GM18508 (cell line): ENCODE results near the gene RRAS2.
"Not testable (repeated sequence)": the region's sequence is repeated elsewhere in the genome, so short reads cannot be mapped to it uniquely, and the experiment has no call there.

ENCODE experiments used
- ATAC-seq: cut with Tn5 transposase; IDR thresholded peaks from one replicate; pipeline ENCODE4 v1.9.1; 2021; ENCODE audit warnings: moderate number of reproducible peaks; ENCODE audit not compliant: insufficient read depth, unreplicated experiment

The RRAS2 gene

GRCh38 chr11:14358729-14359439 lies at the start of gene RRAS2:
TSS of gene RRAS2 (minus strand) at chr11:14359183. CDS start at chr11:14358870, 313 bp downstream.
- peak; percentile 46 for ATAC-seq

GRCh38 chr11:14408612-14409011 lies 49.6 kb upstream of the RRAS2 start:
- ATAC-seq = no peak

DNA sequence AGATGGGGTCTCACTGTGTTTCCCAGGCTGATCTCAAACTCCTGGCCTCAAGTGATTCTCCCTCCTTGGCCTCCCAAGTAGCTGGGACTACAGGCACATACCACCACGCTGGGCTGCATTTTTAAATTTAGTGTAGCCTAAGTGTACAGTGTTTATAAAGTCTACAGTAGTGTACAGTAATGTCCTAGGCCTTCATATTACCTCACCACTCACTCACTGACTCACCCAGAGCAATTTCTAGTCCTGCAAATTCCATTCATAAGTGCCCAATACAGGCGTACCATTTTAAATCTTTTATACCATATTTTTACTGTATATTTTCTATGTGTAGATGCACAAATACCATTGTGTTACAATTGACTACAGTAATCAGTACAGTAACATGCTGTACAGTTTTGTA lies 47.1 kb upstream of the RRAS2 start:
- not testable (repeated sequence) for ATAC-seq

DNA sequence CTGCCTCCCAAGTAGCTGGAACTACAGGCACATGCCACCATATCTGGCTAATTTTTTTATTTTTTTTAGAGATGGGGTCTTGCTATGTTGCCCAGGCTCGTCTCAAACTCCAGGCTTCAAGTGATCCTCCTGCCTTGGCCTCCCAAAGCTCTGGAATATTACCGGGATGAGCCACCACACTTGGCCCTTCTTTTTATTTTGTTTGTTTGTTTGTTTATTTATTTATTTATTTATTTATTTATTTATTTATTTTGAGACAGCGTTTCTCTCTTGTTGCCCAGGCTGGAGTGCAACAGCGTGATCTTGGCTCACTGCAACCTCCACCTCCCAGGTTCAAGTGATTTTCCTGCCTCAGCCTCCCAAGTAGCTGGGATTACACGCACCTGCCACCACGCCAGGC lies 44.5 kb upstream of the RRAS2 start:
- not testable (repeated sequence) for ATAC-seq

DNA sequence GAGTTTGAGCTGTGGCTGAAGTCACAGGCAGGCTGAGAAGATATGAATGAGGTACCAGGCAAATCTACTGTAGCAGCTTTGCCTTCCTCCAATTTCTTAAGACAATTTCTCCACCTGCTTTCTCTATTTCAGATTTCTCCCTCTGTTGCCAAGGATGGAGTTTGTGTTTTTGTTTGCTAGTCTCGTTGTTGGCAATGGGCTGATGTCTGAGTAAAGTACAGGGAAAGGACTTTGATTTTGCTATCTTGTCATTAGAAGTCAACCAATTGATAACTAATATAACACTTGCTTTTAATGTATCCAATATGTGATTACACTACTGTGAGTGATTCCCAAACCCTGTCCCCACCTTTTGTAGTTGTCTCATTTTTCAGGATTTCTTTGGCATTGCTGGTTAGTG lies 40.1 kb upstream of the RRAS2 start:
- no peak for ATAC-seq

DNA sequence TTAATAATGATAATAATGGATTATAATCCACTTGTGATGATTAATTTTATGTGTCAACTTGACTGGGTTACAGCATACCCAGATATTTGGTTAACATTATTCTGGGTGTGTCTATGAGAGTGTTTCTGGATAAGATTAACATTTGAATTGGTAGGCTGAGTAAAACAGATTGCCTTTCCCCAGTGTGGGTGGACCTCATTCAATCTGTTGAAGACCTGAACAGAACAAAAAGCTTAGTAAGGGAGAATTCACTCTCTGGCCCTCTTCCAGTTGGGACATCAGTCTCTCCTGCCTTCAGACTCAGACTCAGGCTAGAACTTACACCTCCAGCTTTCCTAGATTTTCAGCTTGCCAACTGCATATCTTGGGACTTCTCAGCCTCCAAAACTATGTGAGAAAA lies 37.3 kb upstream of the RRAS2 start:
- ATAC-seq = no peak

DNA sequence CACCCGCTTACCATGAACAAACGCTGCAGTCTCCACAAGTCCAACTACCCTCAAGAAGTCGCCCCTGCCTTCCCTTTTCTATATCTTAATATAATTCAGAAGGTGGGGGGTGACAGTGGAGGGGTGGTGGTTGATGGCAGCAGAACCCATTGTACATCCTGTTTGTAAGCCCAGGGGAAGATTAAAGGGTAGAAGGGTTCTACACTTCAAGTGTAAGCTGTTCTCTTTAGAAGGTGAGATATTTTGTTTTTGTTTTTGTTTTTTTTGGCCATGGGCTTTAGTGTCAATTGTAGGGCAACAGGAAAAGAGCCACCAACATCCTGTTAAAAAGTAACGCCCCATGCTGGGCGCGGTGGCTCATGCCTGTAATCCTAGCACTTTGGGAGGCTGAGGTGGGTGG lies 34.9 kb upstream of the RRAS2 start:
- ATAC-seq = no peak

DNA sequence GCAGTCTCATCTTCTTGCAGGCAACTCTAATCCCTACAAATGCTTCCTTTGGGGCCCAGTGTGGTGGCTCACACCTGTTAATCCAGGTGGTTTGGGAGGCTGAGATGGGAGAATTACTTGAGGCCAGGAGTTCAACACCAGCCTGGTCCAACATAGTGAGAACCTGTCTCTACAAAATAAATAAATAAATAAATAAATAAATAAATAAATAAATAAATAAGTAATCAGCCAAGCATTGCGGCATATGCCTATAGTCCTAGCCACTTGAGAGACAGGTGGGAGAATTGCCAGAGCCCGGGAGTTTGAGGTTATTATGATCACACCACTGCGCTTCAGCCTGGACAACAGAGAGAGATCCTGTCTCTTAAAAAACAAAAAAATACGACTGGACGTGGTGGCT lies 34.1 kb upstream of the RRAS2 start:
- ATAC-seq = no peak

GRCh38 chr11:14390669-14391068 lies 31.7 kb upstream of the RRAS2 start:
- ATAC-seq = no peak

DNA sequence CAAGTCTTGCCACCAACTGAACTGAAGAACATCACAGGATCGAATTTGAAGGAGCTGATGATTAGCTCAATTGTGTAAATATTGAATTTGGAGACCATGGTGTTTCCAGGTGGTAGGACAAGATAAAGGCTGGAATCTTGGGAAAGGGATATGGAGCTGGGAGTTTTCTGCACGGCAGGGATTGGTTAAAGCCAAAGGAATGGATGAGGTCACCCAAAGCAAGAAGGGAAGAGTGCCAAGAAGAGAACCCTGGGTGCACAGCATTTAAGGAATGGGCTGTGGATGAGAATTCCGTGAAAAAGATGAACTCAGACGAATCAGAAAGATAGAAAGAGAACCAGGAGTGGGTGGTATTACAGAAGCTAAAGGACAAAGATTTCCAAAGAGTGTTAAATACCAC lies 29.4 kb upstream of the RRAS2 start:
- ATAC-seq = no peak

GRCh38 chr11:14386895-14387480 lies 28.0 kb upstream of the RRAS2 start:
- ATAC-seq = no peak

DNA sequence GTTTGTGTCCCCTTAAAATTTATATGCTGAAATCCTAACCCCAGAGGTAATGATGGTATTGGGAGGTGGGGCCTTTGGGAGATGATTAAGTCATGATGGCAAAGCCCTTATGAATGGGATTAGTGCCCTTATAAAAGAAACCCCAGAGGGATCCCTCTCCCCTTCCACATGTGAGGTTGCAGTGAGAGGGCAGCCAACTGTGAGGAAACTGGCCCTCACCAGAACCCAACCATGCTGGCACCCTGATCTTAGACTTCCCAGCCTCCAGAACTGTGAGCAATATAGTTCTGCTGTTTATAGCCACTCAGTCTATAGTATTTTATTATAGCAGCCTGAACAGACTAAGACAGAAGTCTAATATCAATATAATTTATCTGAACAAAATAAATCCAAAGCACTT lies 27.1 kb upstream of the RRAS2 start:
- ATAC-seq = no peak

DNA sequence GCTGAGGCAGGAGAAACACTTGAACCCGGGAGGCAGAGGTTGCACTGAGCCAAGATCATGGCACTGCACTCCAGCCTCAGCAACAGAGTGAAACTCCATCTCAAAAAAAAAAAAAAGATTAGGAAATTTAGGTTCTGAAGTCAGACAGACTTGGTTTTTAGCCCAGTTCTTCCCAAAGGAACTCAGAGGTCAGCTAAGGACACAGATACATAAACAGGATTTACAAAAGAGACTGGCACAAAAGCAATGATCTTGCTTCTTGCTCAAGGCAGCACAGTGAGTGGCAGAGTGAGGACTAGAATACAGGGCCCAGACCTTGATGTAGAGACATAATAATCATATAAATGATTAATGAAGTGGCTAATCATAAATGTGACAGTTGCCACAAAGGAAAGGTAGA lies 25.4 kb upstream of the RRAS2 start:
- ATAC-seq = no peak

- no peak for ATAC-seq
Measured at GRCh38 chr11:14381968-14382367, 23.0 kb upstream of the RRAS2 start.

GRCh38 chr11:14380947-14381561 lies 22.1 kb upstream of the RRAS2 start:
- ATAC-seq = peak; percentile 48

- no peak for ATAC-seq
Measured at GRCh38 chr11:14380125-14380936, 21.3 kb upstream of the RRAS2 start.

- ATAC-seq = no peak
Measured at GRCh38 chr11:14378171-14378570, 19.2 kb upstream of the RRAS2 start.

DNA sequence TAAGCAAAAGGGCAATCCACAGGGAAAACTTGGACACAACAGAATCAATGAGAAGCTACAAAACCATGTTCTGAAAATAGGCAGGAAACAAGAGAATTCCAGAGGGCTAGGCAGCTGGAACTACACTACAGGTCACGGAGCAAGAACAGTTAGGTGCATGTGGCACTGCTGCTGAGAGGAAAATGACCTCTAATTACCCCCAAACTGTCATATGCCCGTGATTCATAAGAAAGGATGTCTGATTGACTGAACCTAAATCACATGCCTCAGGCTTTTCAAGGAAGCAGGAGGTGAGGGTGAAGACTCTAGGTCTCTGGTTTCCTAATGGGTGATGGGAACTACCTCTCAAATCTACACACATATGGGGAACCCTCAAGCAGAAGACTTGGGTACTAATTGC lies 17.9 kb upstream of the RRAS2 start:
- ATAC-seq = no peak

GRCh38 chr11:14374922-14375830 lies 16.2 kb upstream of the RRAS2 start:
- ATAC-seq = no peak
